GM19397 (cell line): ENCODE data around the gene CMIP.

Experiments
- ATAC-seq: cut with Tn5 transposase; IDR thresholded peaks from one replicate; pipeline ENCODE4 v1.9.1; 2021; ENCODE audit warnings: mild to moderate bottlenecking, moderate library complexity; ENCODE audit not compliant: unreplicated experiment

Gene CMIP

DNA sequence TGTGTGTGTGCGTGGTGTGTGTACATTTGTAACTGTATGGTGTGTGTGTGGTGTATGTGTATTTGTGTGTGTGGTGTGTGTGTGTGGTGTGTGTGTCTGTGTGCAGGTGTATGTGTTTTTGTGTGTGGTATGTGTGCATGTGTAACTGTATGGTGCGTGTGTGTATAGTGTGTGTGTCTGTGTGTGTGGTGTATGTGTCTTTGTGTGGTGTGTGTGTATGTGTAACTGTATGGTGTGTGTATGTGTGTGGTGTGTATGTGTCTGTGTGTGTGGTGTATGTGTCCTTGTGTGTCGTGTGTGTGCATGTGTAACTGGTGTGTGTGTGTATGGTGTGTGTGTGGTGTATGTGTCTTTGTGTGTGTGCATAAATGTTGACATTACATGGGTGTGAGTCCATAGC, 170.8 kb downstream of the CMIP start:
- ATAC-seq: no peak

DNA sequence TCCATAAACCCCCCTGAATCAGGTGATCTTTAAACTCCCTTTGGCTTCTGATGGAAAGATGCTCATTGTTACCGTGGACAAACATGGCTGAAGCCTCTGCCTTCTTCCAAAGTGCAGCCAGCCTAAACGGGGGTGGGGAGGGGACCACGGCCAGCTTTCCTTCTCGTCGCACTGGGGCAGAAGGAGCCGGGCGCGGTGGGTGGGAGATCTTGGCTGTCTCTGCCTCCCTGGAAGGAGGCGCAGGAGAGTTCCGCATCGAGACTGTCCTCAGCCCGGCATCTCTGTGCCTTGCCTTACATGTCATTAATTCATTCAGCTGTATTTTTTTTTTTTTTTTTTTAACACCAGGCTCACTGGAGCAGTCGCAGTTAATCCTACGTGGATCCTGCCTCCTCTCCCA, 171.2 kb downstream of the CMIP start:
- no peak for ATAC-seq

DNA sequence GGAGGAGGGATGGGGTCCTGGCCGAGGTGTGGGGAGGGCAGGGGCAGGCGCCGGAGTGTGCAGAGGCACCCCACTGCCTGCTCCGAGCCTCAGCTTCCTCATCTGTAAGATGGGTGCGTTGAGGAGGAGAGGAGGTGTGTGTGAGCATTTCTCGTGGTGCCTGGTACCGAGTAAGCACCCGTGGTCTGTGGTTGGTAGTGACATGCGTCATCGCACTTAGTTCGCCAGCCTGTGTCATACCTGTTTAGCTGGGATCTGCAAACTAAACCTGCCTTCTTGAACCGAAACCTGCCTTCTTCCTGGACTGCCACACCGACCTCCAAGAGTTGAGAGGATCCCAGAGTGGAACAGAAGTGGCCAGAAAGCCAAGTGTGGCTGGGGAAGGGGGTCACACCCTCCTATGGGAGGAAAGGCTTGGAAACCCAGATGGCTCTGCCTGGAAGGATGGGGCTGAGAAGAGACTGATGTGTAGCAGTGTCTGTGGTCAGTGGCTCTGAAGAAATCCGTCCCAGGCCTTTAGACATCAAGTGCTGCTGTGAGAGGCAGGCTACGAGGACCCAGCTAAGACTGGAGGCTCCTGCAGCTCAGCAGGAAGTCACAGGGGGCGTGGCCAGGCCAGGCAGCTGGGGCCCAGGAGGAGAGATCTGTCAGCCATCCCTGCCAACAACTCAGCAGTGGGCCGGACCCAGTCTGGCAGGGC, 171.9 kb downstream of the CMIP start:
- ATAC-seq: peak; percentile 61

DNA sequence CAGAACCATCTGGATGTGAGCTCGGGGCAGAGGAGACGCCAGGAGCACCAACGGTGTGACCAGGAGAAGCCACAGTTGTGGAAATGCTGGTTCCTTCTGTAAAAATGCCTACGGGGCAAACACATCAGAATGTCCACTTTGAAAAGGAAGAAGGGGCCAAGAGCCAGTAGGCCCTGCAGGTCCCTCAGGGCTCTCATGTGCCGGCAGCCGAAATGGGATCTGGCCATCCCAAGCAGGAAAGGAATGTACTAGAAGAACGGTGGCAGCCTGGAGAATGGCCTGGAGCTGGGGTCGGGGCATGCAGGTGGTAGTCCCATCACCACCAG, 172.4 kb downstream of the CMIP start:
- ATAC-seq: no peak

DNA sequence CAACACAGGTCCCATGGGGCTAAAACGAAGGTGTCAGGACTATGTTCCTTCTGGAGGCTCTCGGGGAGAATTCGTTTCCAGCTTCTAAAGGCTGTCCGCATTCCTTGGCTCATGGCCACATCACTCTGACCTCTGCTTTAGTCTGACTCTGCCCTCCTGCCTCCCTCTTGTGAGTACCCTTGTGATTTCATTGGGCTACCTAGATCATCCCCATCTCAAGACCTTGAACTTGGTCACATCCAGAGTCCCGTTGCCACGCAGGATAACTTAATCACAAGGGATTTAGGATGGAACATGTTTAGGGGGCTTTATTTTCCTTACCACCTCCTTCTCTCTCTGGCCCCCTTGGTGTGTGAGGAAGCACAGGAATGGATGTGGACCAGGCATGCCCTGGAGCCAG, 173.6 kb downstream of the CMIP start:
- ATAC-seq: no peak

DNA sequence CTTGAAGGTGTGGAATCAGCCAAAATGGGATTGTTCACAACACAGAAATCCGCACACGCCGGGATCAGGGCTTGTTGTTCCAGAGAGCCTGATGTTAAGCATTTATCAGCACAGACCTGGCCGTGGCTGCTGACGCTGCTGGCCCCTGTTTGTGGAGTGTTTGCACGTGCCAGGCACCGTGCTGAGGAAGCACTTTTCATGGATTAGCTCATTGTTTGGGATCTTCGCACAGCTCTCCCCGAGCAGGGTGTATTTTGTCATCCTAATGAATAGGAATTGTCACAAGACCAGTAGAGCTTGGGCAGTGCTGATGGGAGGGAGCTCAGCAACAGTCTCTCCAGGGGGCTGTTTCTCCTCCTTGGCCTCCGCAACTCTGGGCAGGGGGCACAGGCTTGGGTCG, 174.1 kb downstream of the CMIP start:
- no peak for ATAC-seq

DNA sequence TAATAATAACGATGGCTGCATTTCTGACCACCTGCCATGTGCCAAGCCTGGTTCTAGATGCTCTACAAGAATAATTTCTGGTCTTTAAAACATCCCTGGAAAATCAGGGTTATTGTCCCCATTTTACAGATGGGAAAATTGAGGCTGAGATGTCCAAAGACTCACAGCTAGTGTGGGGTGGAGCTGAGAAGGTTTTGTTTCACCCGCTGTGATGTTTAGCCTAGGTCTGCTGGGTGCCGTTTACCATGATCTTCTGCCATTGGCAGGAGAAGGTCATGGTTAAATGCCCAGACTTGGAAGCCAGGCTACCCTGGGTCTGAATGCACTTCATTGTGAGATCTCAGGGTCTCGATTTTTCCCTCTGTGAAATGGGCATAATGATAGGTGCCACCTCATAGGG, 175.4 kb downstream of the CMIP start:
- no peak for ATAC-seq

DNA sequence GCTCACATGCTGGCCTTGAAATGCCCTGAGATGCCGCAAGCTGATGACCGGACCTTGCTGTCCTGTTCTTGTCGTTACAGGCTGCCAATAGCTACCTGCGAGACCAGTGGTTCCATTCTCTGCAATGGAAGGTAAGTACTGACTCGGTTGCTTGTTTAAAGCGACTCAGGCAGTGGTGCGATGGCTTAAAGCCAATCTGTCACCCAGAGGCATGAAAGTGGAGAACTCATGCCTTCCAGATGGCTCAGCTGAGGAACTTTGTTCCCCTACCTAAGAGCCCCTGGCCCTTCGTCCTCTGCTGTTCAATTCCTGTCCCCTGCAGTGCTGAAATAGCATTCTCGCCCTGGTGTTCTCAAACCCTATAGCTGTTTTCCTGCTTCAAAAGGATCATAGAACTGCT, 176.2 kb downstream of the CMIP start:
- no peak for ATAC-seq

DNA sequence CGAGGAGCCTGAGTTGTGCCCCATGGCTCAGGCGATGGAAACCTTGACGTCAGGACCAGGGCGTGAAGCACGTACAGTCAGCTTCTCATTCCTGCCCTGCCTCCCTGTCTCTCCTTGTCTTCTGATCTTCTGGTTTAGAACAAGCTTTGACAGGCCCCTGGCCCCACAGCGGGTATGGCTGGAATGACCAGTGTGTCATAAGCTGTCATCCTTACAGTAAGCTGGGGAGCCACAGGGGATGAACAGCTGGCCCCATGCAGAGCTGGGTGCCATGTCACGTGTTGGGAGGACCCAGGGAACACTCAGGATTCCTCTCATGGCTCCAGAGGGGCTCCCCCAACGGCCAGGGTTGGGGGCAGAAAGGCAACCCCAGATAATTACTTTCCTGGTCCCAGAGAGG, 176.9 kb downstream of the CMIP start:
- no peak for ATAC-seq

DNA sequence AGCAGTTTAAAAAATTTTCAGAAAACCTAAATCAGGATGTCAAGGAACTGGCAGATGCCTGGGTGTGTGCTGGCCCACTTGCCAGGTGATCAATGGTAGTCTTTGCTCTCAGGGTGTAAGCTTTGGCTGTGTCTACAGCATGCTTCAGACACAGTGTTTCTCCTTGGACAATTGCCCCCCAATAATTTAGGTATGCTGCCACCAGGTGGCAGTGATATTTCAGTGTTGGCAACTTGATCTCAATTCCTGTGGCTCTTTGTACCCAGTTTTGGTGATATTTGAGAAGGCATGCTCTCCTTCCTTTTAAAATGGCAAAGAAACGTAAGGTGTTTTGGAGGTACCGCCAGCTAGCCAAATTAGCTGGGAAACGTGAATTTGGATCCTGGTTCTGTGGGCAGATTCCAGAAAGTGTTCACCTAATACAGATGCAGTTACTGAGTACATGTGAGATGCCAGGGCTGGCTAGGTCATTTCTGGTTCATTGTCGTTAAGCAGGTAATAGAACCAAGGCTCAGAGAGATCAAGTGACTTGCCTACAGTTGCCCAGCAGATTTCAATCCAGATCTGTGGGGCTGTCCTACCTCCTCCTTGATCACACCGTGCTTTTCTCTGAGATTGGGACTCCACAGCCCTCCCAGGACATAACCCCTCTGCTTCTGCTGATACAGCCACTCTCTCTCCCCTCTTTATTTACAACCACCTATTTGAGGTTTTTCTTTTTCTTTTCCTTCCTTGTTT, 178.9 kb downstream of the CMIP start:
- no peak for ATAC-seq

DNA sequence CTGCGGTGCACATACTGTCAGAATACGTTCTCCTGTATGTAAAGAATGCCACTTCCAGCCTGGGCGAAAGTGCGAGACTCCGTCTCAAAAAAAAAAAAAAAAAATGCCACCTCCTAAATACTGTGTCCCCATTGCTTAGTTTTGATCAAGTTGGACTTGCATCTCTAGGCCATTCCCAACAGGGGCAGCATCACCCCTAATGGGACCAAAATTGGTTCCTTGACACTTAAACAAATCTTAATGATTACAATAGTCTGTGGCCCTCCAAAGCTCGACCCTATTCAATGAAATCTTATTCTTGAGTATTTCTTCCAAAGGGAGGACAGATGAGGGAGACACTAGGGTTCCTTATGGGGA, 179.8 kb downstream of the CMIP start:
- no peak for ATAC-seq

DNA sequence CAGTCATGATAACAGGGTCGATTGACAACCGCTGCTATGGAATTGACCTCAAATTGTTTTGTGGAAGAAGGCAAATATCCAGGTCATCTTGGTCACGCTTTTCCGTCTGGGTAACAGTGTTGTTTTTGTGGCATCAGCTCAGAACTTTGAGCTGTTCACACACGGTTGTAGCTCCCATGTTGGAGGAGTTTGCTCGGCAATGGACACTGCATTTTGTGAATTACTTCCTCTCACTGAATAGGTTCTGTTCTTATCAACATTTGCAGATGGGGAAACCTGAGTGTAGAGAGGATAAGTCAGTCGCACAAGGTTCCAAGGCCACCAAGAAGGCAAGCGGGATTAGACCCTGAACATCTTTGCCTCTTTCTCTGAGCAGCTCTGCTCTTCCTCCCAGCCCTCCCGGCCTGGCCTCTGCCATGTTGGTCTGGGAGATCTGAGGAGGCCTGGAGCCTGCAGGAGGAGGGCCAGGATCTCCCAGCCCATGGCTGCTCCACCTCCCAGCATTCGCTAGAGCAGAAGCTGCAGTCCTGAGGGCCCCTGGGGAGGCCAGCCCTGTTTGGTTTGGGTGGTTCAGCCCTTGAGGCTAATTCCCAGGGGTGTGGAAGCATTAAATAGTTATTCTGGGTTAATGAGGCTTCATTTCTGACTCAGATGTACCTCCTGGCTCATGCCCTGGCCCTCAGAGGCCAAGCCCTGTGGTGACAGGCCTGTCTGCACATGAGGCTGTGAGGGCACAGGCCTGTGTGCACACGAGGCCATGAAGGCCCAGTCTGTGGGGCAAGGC, 180.3 kb downstream of the CMIP start:
- no peak for ATAC-seq

DNA sequence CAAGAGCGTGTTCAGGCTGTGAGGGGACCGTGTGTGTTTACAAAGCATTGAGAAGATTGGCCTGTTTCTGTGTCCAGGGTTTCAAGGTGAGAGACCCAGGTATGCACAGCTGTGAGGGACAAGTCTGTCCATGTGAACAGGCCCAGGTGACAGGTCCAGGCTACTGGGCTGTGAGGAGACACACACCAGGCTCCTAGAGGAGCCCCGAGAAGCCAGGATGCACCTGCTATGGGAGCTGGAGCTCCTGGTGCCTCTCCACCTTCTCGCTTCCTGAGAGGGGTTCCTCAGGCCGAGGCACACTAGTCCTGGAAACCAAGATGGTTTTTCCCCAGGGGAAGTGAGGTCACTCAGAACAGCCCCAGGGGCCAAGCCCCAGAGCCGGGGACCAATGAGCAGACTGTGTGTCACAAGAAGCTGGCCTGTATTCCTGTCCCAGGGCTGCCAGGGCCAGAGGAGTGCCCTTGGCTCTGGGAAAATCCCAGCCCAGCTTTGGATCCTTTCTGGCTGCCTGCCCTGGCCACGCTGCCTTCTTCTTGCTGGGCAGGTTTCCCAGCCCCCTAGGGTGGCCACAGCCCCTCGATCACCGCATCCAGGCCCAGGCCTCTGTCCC, 181.0 kb downstream of the CMIP start:
- ATAC-seq: no peak

DNA sequence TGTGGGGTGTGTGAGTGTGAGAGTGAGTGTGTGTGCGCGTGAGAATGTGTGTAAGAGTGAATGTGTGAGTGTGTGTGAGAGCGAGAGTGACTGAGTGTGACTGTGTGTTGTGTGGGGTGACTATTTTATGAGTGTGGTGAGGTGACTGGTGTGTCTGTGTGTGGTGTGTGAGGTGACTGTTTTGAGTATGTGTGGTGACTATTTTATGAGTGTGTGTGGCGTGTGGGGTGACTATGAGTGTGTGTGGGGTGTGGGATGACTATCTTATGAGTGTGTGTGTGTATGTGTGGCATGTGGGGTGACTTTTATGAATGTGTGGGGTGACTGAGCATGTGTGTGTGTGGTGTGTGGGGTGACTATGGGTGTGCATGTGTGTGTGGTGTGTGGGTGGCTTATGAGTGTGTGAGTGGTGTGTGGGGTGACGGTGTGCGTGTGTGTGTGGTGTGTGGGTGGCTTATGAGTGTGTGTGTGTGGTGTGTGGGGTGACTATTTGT, 181.6 kb downstream of the CMIP start:
- ATAC-seq: no peak

DNA sequence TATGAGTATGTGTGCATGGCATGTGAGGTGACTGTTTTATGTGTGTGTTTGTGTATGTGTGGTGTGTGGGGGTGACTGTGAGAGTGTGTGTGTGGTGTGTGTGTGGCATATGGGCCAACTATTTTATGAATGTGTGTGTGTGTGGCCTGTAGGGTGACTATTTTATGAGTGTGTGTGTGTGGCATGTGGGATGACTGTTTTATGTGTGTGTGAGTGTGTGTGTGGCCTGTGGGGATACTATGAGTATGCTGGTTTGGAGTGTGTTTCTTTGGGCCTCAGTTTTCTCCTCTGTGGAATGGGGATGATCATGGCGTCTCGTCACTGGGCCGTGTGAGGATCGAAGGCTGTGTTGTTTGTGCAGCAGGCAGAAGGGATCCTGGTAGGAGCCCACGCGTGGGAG, 182.4 kb downstream of the CMIP start:
- no peak for ATAC-seq

DNA sequence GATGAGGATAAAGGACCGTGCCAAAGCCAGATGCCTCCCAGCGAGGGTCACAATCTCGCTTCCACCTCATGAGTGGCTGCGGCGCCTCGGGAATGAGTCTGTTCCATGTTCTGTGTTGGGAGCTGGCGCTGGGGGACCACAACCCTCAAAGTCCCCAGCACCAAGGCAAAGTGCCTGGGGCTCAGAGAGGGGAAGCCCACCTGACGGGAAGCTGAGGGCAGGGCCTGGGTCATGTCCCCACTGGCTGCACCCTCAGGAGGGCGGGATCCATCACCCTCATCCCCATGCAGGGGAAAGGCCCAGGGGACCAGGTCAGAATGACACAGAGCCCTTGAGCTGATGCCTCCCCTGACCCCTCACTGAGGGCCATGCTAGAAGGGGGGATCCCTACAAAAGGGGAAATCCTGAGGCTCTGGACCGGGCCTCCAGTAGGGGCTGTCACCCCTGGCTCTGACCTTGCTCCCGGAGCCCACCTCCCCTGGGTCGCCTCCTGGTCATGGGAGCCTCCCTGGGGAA, 183.2 kb downstream of the CMIP start:
- ATAC-seq: no peak

DNA sequence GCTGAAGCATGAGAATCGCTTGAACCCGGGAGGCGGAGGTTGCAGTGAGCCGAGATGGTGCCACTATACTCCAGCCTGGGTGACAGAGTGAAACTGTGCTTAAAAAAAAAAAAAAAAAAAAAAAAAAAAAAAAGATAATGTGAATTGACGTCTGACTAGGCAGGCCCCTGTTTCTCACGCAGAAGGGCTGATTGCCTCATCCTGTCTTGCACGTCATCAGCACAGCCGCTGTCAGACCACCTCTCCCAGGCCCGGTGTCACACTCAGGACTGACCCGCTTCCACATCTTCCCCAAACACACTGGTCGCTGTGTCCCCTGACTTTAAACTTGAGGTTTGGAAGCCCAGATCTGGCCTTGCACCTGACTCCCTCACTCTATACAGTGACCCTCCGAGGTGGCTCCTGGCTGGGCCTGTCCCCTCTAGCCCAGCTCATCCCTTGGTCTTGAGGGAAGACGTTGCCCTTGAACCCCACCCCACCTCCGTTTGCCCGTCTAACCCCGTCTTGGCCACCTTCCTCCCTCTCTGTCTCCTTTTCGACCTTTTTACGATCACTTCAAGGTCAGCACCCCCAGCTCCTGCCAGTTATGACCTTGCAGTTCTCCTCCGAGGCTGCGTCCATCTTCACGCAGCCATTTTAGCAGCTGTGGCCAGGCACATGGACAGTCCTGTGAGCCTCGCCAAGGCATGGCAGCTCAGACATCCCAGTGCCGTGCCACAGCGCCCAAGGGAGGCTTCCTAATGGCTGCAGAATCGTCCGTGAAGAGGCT, 184.6 kb downstream of the CMIP start:
- no peak for ATAC-seq

DNA sequence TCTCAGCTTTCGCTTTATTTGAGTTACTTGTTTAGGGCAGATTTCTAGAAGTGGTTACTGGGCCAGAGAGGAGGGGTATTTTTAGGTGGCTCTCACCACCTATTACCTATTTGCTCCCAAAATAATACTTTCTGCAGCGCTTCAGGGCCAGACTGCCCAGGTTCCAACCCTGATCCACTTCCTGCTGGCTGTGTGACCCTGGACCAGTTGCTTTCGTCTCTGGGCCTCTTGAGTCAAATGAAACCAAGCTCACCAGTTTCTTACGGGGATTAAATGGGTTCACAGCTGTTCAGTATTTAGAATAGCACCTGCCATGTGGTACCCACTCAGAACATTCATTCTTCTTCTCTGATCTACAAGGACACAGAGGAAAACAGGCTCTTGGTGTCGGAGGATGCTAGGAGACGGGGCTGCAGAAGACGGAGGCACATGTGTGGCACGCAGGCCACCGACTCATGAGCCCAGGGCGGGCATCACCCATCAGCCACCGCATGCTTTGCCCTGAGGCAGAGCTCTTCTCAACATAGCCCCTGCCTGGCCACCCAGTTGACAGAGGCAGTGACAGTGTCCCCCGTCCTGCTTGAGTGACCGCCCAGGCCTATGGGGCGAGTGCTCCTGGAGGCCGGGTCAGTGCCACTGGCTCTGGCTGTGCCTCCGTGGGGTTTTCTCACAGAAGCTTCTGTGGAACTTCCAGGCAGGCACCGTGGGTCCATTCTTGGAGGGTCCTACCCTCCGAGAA, 185.5 kb downstream of the CMIP start:
- no peak for ATAC-seq

DNA sequence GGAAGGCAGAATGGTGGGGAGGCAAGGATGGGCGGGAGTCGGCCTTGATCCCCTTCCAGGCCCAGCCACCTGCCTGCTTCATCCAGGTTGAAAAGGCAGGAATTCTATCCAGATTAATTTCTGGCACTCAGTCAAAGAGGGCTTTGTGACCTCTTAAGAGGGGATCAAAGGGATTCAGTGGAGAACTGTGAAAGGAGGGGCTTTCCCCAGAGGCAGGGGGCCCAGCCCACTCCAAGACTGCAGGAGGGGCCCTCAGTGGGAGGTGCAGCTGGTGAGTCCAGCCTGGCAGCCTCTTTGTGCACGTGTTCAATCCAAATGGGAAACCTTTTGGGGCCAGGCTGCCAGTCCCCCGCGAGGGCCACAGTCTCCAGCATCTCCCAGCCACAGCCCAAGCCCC, 186.0 kb downstream of the CMIP start:
- ATAC-seq: no peak
